GM12892 (cell line): ENCODE results near the gene TUT7.

Source experiments
- DNase-seq: peaks from one replicate; pipeline ENCODE4 v3.0.0; 2011; ENCODE audit not compliant: insufficient read length
- FAIRE-seq: peaks from 2 replicates; lab custom pipeline; 2011; peaks lifted over from hg19 to GRCh38; lab: Jason Lieb, UNC
- POLR2A ChIP-seq: IDR thresholded peaks from 2 replicates; pipeline ENCODE4 v1.6.1; 2011; ENCODE audit warnings: low read depth, low read length, control low read depth
- POLR2AphosphoS5 ChIP-seq: IDR thresholded peaks from 2 replicates; pipeline ENCODE4 v1.6.1; 2011; ENCODE audit warnings: low read depth, low read length, control low read depth
- TAF1 ChIP-seq: IDR thresholded peaks from 2 replicates; pipeline ENCODE4 v1.6.1; 2011; ENCODE audit warnings: low read depth, mild to moderate bottlenecking, control low read depth, low read length, borderline replicate concordance

TUT7 gene

GRCh38 chr9:86288499-86289198 lies 65.6 kb downstream of the TUT7 start:
- FAIRE-seq (no peak), DNase-seq (no peak)

GRCh38 chr9:86287013-86287412 lies 67.2 kb downstream of the TUT7 start:
- FAIRE-seq, result no peak
- DNase-seq, result no peak
- TF ChIP-seq POLR2A (no peak), TAF1 (no peak), POLR2AphosphoS5 (no peak)

More at GRCh38 chr9:86288499-86289198, 65.6 kb downstream of the TUT7 start:
- TF ChIP-seq TAF1 (no peak), POLR2AphosphoS5 (no peak), POLR2A (no peak)

GRCh38 chr9:86286278-86286677 lies 67.9 kb downstream of the TUT7 start:
- no peak for TF ChIP-seq POLR2AphosphoS5
- no peak for TF ChIP-seq TAF1
- TF ChIP-seq POLR2A, result no peak
- FAIRE-seq (no peak), DNase-seq (no peak)

- FAIRE-seq, result no peak
- TF ChIP-seq POLR2A, result no peak
- no peak for TF ChIP-seq TAF1
- TF ChIP-seq POLR2AphosphoS5, result no peak
- no peak for DNase-seq
Observed at GRCh38 chr9:86285261-86285660, 68.9 kb downstream of the TUT7 start.

GRCh38 chr9:86282979-86283535 lies 71.2 kb downstream of the TUT7 start:
- FAIRE-seq, result no peak
- DNase-seq, result no peak
- TF ChIP-seq POLR2A (no peak), POLR2AphosphoS5 (no peak), TAF1 (no peak)

GRCh38 chr9:86282077-86282978 lies 71.9 kb downstream of the TUT7 start, which contains the start of gene ISCA1:
ISCA1 (minus strand) TSS chr9:86282538; CDS start chr9:86282458, 80 bp downstream.
- TF ChIP-seq POLR2AphosphoS5 (peak; percentile 9; the same call in 1 of the 2 replicates), TAF1 (peak; percentile 70), POLR2A (peak; percentile 73; the same call in 1 of the 2 replicates)
- peak; percentile 85 for FAIRE-seq
- DNase-seq, result peak; percentile 63

- no peak for FAIRE-seq
- DNase-seq, result no peak
- TF ChIP-seq POLR2A (no peak), POLR2AphosphoS5 (no peak; the same call in 1 of the 2 replicates), TAF1 (no peak)
Observed at GRCh38 chr9:86281593-86282076, 72.6 kb downstream of the TUT7 start.

GRCh38 chr9:86280580-86280979 lies 73.6 kb downstream of the TUT7 start:
- no peak for FAIRE-seq
- TF ChIP-seq TAF1, result no peak
- TF ChIP-seq POLR2A, result no peak
- no peak for TF ChIP-seq POLR2AphosphoS5

GRCh38 chr9:86279839-86280238 lies 74.4 kb downstream of the TUT7 start:
- TF ChIP-seq TAF1 (no peak), POLR2A (no peak), POLR2AphosphoS5 (no peak)
- FAIRE-seq (no peak), DNase-seq (no peak)

More at GRCh38 chr9:86280580-86280979, 73.6 kb downstream of the TUT7 start:
- no peak for DNase-seq

- no peak for DNase-seq
- TF ChIP-seq POLR2AphosphoS5, result no peak
- TF ChIP-seq TAF1, result no peak
- no peak for TF ChIP-seq POLR2A
- no peak for FAIRE-seq
Observed at GRCh38 chr9:86277072-86277471, 77.1 kb downstream of the TUT7 start.

GRCh38 chr9:86275962-86276361 lies 78.2 kb downstream of the TUT7 start:
- TF ChIP-seq TAF1, result no peak
- no peak for DNase-seq
- peak; percentile 14 for FAIRE-seq
